VCaP (cell line): ENCODE results near the gene LETMD1.

ENCODE experiments used
- H3K27ac ChIP-seq: fragments of 450-650 bp; 2 replicates; pipeline ENCODE4 v1.5.1; 2017
- TF ChIP-seq, protein P1 (sequence below): fragments of 450-650 bp; conservative IDR thresholded peaks from 2 replicates; pipeline ENCODE4 v1.5.1; 2017; ENCODE audit warnings: mild to moderate bottlenecking, moderate library complexity

LETMD1 gene

DNA sequence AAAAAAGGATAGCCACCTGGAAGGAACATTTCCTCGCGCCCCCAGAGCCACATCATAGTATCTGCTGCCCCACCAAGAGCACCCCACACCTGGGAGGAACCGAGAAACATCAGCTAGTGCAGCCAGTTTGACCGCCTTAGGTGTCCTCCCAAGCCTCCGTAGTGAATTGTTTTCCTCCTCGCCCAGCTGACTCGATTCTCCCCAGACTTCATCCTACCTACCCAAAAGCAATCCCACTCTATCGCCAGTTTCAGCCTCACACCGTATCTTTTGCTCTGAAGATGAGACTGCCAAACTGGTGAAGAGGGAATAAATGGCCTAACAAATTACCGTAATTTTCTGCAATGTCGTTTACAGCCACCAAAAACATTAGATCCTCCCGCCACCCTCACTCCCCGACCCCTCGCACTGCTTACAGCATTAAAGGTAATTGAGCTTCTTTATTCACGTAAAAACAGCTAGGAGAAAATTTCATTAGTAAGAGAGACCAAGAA is 20.7 kb upstream of the LETMD1 start:
- peak overlapping the region; percentile 99; the same call in 1 of the 2 replicates for H3K27ac ChIP-seq
- TF ChIP-seq, protein P1, sequence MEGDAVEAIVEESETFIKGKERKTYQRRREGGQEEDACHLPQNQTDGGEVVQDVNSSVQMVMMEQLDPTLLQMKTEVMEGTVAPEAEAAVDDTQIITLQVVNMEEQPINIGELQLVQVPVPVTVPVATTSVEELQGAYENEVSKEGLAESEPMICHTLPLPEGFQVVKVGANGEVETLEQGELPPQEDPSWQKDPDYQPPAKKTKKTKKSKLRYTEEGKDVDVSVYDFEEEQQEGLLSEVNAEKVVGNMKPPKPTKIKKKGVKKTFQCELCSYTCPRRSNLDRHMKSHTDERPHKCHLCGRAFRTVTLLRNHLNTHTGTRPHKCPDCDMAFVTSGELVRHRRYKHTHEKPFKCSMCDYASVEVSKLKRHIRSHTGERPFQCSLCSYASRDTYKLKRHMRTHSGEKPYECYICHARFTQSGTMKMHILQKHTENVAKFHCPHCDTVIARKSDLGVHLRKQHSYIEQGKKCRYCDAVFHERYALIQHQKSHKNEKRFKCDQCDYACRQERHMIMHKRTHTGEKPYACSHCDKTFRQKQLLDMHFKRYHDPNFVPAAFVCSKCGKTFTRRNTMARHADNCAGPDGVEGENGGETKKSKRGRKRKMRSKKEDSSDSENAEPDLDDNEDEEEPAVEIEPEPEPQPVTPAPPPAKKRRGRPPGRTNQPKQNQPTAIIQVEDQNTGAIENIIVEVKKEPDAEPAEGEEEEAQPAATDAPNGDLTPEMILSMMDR, result no peak

DNA sequence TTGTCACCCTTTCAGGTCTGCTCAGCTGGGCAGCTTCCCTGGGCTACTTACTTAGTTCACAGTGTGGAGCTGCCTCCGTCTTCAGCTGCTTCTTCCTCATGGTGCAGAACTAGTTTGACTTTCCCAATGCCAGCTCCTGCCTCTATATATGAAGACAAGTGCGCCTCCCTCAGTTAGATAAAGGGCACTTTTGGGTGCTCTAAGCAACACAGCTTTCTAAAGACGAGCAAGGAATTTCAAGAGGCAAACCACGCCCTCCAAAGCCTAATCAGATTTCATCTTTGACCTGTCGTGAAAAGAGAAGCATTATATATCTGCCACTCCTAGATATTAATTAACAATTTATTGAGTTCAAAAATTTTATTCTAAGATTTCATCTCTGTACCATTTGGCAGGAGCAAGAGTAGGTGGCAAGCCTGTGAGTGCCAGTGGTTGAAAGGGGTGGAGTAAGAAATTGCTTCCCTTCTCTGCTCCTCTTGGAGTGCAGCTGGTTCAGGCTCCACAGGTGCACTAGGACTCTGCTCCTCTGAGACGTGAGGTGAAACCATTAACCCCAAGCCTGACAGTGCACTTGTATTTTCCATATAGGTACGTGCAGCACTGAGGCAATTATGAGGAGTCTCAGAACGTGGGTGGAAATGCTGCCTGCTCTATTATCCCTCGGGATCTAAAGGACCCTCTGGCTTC is 19.9 kb upstream of the LETMD1 start:
- peak overlapping the region; percentile 14; the same call in 1 of the 2 replicates for H3K27ac ChIP-seq
- TF ChIP-seq, protein P1, result peak; percentile 69

DNA sequence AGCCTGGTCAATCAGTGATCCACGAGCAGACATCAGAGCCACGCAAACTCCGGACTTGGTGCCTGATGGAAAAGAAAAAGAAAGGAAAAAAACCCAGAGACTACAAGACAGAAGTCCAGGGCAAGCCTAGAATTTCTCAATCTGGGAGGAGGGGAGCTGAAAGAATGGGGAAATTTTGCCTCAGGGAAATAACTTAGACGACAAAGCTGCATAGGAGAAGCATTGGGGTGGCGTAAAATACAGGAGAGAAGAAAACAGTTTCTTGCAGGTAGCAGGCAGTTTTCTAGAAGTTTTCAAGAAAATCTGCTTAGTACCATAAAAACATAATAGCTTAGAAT is 19.3 kb upstream of the LETMD1 start:
- H3K27ac ChIP-seq, result peak overlapping the region; percentile 14; the same call in 1 of the 2 replicates
- TF ChIP-seq, protein P1, result no peak

DNA sequence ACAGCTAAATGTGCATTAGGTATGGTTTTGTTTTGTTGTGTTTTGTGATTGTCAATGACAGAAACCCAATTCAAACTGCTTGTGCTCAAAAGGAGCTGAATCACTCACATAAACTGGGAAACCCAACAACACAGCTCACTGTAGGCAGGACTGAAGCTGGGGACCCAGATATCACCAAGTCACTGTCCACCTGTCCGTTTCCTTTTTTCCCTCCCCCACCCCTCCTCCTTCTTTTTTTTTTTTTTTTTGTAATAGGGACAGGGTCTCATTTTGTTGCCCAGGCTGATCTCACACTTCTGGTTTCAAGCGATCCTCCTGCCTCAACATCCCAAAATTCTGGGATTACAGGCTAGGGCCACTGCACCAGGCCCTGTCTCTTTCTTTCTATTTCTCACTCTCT is 15.1 kb upstream of the LETMD1 start:
- no peak overlapping the region for H3K27ac ChIP-seq
- TF ChIP-seq, protein P1, result no peak

DNA sequence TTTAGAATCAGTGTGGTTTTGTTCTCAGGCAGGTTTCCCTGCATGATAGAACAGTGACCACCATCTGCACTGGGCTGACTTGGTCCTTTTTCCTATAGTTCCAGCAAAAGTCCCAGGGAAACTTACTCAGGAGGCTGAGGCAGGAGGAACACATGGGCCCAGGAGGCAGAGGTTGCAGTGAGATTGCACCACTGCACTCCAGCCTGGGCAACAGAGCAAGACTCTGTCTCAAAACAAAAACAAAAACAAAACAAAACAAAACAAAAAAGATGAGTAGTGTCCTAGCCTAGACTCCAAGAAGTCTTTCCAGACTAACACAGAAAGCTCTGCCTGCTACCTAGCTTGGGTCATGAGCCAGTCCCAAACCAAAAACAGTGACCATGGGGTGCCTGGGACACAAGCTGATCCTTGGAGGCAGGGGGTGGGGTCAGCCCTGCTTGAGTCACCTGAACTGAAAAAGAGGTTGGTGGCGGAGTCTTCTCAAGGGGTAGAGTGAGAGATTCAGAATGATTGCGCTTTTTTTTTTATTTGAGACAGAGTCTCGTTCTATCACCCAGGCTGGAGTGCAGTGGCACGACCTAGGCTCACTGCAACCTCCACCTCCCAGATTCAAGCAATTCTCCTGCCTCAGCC is 14.6 kb upstream of the LETMD1 start:
- H3K27ac ChIP-seq, result no peak overlapping the region
- TF ChIP-seq, protein P1, result no peak

DNA sequence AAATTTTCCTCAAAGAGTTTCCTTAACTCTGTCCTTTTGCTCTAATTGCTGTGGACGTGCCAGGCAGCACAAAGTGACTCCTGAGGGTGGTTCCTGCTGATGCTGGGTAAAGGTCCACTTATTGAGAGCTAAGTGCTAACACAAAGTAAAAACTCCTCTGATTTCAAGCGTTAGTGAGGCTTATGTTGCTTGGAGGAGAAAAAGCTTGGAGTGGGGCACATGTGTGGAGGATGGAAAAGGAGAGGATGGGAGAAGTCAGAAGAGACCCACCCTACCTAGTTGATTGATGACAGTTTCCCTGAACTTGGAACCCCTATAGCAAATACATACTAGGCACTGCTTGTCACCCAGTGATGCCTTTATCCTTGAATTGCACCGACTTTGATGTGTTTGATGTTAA is 11.8 kb upstream of the LETMD1 start:
- TF ChIP-seq, protein P1, result no peak
- H3K27ac ChIP-seq, result no peak overlapping the region

DNA sequence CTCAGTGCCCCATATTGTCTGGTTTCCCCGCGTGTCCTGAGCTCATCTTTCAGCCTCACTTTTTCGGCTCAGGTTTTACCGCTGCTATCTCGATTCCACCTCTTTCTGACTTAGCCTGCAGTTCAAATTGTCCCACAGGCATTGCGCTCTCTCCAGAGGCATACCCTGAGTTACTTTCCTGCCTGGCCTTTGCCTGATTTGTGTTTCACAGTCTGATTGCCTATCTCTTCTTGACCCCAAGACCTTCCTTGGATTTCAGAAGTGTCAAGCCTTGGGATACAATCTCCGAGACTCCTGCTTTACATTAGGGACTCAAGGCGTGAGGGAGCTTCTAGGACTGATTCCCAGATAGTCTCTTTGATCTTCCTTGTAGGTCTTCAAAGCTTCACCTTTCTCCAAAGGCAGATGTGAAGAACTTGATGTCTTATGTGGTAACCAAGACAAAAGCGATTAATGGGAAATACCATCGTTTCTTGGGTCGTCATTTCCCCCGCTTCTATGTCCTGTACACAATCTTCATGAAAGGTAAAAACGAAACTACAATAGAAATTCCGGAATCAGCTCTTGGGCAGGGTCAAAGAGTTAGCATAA is 629 bp downstream of the LETMD1 start:
- H3K27ac ChIP-seq, result peak overlapping the region; percentile 90
- TF ChIP-seq, protein P1, result no peak
